ENCODE data around the gene GPR108. TPM values are rescaled to one million over a fixed set of nuclear protein-coding genes. Genes with fewer than 3 reads are reported as not detected.

The GPR108 gene
- total and polyA plus RNA-seq, 2 of the 13 experiments (the other 11 are each of a cell fraction or from before 2014, with no cell fraction given): 36.4 to 63.0 TPM

- TF ChIP-seq ZBTB26 (CRISPR knock-in tag; IDR thresholded peaks at IDR 0.05; ENCODE audit: borderline replicate concordance) (peak; percentile 39; the same call in 1 of the 2 replicates), ZNF441 (CRISPR knock-in tag; IDR thresholded peaks at IDR 0.05; ENCODE audit: borderline replicate concordance) (no peak), ZNF230 (CRISPR knock-in tag; IDR thresholded peaks at IDR 0.05) (no peak), CCDC6 (CRISPR knock-in tag; IDR thresholded peaks at IDR 0.05) (no peak), FOXA3 (CRISPR knock-in tag; IDR thresholded peaks at IDR 0.05) (peak; percentile 28; the same call in 1 of the 2 replicates), ATM (IDR thresholded peaks at IDR 0.05; ENCODE audit: borderline replicate concordance) (no peak), ZNF652 (CRISPR knock-in tag; IDR thresholded peaks at IDR 0.05; ENCODE audit: borderline replicate concordance, low read depth) (peak; percentile 70; the same call in 1 of the 2 replicates), CBFB (CRISPR knock-in tag; IDR thresholded peaks at IDR 0.05) (no peak), ZNF703 (CRISPR knock-in tag; IDR thresholded peaks at IDR 0.05; ENCODE audit: borderline replicate concordance) (no peak), ZNF772 (CRISPR knock-in tag; IDR thresholded peaks at IDR 0.05) (no peak), HNF1B (CRISPR knock-in tag; IDR thresholded peaks at IDR 0.05) (peak; percentile 92), NONO (IDR thresholded peaks at IDR 0.05) (no peak), NONO (CRISPR knock-in tag; conservative IDR thresholded peaks at IDR 0.05) (no peak), ZMYM4 (CRISPR knock-in tag; IDR thresholded peaks at IDR 0.05) (no peak), SKI (IDR thresholded peaks at IDR 0.05; ENCODE audit: partially characterized antibody) (peak; percentile 35), ZNF263 (CRISPR knock-in tag; IDR thresholded peaks at IDR 0.05) (0 out of 2 replicates have a peak, but pooled peaks have one; percentile 23), PHF5A (CRISPR knock-in tag; IDR thresholded peaks at IDR 0.05; ENCODE audit: low read depth, unreplicated experiment) (no peak), SMAD1 (CRISPR knock-in tag; IDR thresholded peaks at IDR 0.05; ENCODE audit: borderline replicate concordance, low read depth) (no peak), YY1 (IDR thresholded peaks at IDR 0.05; ENCODE audit: insufficient read depth, insufficient replicate concordance, low read depth, low read length) (peak; percentile 48), ATF6 (CRISPR knock-in tag; conservative IDR thresholded peaks at IDR 0.05) (no peak), SOX5 (CRISPR knock-in tag; IDR thresholded peaks at IDR 0.05; ENCODE audit: borderline replicate concordance) (peak; percentile 75), CENPBD1 (CRISPR knock-in tag; IDR thresholded peaks at IDR 0.05; ENCODE audit: borderline replicate concordance, low read depth) (no peak), HOMEZ (CRISPR knock-in tag; IDR thresholded peaks at IDR 0.05; ENCODE audit: low read depth) (no peak), ZNF382 (CRISPR knock-in tag; IDR thresholded peaks at IDR 0.05; ENCODE audit: borderline replicate concordance) (no peak)
Observed at GRCh38 chr19:6725513-6726231, 11.7 kb downstream of the GPR108 start (continued).
